ENCODE measurements around the gene INTS11. TPM values are rescaled to one million over a fixed set of nuclear protein-coding genes. Genes with fewer than 3 reads are reported as not detected.
A peak's percentile ranks its signal among the peaks of the same experiment; 100 is the strongest.

The INTS11 gene
- total and polyA plus RNA-seq, 2 of the 13 experiments (the other 11 are each of a cell fraction or from before 2014, with no cell fraction given), result 52.8 to 94.8 TPM

- TF ChIP-seq AFF4 (CRISPR knock-in tag; IDR thresholded peaks at IDR 0.05) (peak; percentile 46; the same call in 1 of the 2 replicates), HOXA7 (CRISPR knock-in tag; IDR thresholded peaks at IDR 0.05) (no peak), ZNF335 (CRISPR knock-in tag; IDR thresholded peaks at IDR 0.05) (0 out of 2 replicates have a peak, but pooled peaks have one; percentile 10), CBX1 (IDR thresholded peaks at IDR 0.05; ENCODE audit: low read depth) (no peak), ZNF354B (CRISPR knock-in tag; IDR thresholded peaks at IDR 0.05) (no peak), GLI4 (CRISPR knock-in tag; IDR thresholded peaks at IDR 0.05; ENCODE audit: borderline replicate concordance) (0 out of 2 replicates have a peak, but pooled peaks have one; percentile 28), REXO4 (CRISPR knock-in tag; IDR thresholded peaks at IDR 0.05; ENCODE audit: borderline replicate concordance) (no peak), ZNF598 (CRISPR knock-in tag; IDR thresholded peaks at IDR 0.05; ENCODE audit: borderline replicate concordance) (peak; percentile 79; the same call in 1 of the 2 replicates), CBFB (CRISPR knock-in tag; IDR thresholded peaks at IDR 0.05) (0 out of 2 replicates have a peak, but pooled peaks have one; percentile 12), MTF1 (CRISPR knock-in tag; IDR thresholded peaks at IDR 0.05) (no peak), MAF1 (CRISPR knock-in tag; IDR thresholded peaks at IDR 0.05; ENCODE audit: borderline replicate concordance) (no peak), MXD3 (CRISPR knock-in tag; IDR thresholded peaks at IDR 0.05) (no peak), ZNF850 (CRISPR knock-in tag; conservative IDR thresholded peaks at IDR 0.05) (no peak), CREB3 (CRISPR knock-in tag; IDR thresholded peaks at IDR 0.05) (no peak), SPEN (CRISPR knock-in tag; IDR thresholded peaks at IDR 0.05; ENCODE audit: low read depth) (no peak; the same call in 1 of the 2 replicates)
- TF ChIP-seq, protein P1, sequence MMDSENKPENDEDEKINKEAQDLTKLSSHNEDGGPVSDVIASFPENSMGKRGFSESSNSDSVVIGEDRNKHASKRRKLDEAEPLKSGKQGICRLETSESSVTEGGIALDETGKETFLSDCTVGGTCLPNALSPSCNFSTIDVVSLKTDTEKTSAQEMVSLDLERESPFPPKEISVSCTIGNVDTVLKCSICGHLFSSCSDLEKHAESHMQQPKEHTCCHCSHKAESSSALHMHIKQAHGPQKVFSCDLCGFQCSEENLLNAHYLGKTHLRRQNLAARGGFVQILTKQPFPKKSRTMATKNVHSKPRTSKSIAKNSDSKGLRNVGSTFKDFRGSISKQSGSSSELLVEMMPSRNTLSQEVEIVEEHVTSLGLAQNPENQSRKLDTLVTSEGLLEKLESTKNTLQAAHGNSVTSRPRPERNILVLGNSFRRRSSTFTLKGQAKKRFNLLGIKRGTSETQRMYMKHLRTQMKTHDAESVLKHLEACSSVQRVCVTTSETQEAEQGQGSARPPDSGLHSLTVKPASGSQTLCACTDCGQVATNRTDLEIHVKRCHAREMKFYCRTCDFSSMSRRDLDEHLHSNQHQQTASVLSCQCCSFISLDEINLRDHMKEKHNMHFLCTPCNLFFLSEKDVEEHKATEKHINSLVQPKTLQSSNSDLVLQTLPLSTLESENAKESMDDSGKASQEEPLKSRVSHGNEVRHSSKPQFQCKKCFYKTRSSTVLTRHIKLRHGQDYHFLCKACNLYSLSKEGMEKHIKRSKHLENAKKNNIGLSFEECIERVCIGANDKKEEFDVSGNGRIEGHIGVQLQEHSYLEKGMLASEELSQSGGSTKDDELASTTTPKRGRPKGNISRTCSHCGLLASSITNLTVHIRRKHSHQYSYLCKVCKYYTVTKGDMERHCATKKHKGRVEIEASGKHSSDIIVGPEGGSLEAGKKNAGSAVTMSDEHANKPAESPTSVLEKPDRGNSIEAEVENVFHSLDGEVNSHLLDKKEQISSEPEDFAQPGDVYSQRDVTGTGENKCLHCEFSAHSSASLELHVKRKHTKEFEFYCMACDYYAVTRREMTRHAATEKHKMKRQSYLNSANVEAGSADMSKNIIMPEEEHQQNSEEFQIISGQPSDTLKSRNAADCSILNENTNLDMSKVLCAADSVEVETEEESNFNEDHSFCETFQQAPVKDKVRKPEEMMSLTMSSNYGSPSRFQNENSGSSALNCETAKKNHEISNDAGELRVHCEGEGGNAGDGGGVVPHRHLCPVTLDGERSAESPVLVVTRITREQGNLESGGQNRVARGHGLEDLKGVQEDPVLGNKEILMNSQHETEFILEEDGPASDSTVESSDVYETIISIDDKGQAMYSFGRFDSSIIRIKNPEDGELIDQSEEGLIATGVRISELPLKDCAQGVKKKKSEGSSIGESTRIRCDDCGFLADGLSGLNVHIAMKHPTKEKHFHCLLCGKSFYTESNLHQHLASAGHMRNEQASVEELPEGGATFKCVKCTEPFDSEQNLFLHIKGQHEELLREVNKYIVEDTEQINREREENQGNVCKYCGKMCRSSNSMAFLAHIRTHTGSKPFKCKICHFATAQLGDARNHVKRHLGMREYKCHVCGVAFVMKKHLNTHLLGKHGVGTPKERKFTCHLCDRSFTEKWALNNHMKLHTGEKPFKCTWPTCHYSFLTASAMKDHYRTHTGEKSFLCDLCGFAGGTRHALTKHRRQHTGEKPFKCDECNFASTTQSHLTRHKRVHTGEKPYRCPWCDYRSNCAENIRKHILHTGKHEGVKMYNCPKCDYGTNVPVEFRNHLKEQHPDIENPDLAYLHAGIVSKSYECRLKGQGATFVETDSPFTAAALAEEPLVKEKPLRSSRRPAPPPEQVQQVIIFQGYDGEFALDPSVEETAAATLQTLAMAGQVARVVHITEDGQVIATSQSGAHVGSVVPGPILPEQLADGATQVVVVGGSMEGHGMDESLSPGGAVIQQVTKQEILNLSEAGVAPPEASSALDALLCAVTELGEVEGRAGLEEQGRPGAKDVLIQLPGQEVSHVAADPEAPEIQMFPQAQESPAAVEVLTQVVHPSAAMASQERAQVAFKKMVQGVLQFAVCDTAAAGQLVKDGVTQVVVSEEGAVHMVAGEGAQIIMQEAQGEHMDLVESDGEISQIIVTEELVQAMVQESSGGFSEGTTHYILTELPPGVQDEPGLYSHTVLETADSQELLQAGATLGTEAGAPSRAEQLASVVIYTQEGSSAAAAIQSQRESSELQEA (CRISPR knock-in tag; IDR thresholded peaks at IDR 0.05; ENCODE audit: not compliant biosample characterization), result no peak
Measured at GRCh38 chr1:1306070-1306660, 18.3 kb downstream of the INTS11 start (continued).
